Endothelial cell of umbilical vein (primary cell): ENCODE measurements around the gene PLCB4.

Experiments used
- JUN ChIP-seq: IDR thresholded peaks from 2 replicates; pipeline ENCODE4 v1.6.1; 2011; ENCODE audit warnings: borderline replicate concordance, low read depth; ENCODE audit not compliant: insufficient read length, insufficient read depth
- POLR2A ChIP-seq: IDR thresholded peaks from 2 replicates; pipeline ENCODE4 v1.6.1; 2012; ENCODE audit warnings: low read depth, mild to moderate bottlenecking, control low read depth, low read length
- TF ChIP-seq, protein P1 (sequence below), 2 donors: IDR thresholded peaks; 1 replicate in 1 of 2; 2 replicates in 1 of 2; pipeline ENCODE4 v1.5.1; 2011; ENCODE audit warnings: low read length in 2 of 2, mild to moderate bottlenecking in 2 of 2, moderate library complexity in 2 of 2, control low read depth in 1 of 2, inconsistent platforms in 1 of 2, low read depth in 1 of 2; ENCODE audit not compliant: insufficient read depth in 1 of 2; ENCODE audit errors: extremely low read depth in 1 of 2

- TF ChIP-seq, protein P1, sequence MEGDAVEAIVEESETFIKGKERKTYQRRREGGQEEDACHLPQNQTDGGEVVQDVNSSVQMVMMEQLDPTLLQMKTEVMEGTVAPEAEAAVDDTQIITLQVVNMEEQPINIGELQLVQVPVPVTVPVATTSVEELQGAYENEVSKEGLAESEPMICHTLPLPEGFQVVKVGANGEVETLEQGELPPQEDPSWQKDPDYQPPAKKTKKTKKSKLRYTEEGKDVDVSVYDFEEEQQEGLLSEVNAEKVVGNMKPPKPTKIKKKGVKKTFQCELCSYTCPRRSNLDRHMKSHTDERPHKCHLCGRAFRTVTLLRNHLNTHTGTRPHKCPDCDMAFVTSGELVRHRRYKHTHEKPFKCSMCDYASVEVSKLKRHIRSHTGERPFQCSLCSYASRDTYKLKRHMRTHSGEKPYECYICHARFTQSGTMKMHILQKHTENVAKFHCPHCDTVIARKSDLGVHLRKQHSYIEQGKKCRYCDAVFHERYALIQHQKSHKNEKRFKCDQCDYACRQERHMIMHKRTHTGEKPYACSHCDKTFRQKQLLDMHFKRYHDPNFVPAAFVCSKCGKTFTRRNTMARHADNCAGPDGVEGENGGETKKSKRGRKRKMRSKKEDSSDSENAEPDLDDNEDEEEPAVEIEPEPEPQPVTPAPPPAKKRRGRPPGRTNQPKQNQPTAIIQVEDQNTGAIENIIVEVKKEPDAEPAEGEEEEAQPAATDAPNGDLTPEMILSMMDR (IDR thresholded peaks at IDR 0.05; ENCODE audit: extremely low read depth in 1 of 2, insufficient read depth in 1 of 2, low read depth in 1 of 2, low read length in 2 of 2): no peak
- TF ChIP-seq JUN: no peak
- TF ChIP-seq POLR2A: no peak
Observed at GRCh38 chr20:9223296-9223695, 154.4 kb downstream of the PLCB4 start.
